Spleen (tissue), 11 donors: ENCODE data around the gene PRRX1. TPM values are rescaled to one million over a fixed set of nuclear protein-coding genes. Genes with fewer than 3 reads are reported as not detected.

Experiments used
- DNase-seq: peaks from one replicate; pipeline ENCODE4 v3.0.0-alpha.2; 2020
- H3K27ac ChIP-seq, 8 donors: fragments of 200-600 bp; sonication (generic) in 7 of 8; 1 replicate in 4 of 8; 2 replicates in 4 of 8; pipeline versions ENCODE4 v1.5.0 to v1.8.0; 2016 to 2021; ENCODE audit warnings: inconsistent platforms in 4 of 8, mild to moderate bottlenecking in 4 of 8, moderate library complexity in 1 of 8
- H3K27me3 ChIP-seq, 7 donors: fragments of 200-600 bp; sonication (generic) in 6 of 7; replicated peaks in 1 of 7; 1 replicate in 4 of 7; 2 replicates in 3 of 7; pipeline versions ENCODE4 v1.5.0 to v1.8.0; 2016 to 2021; ENCODE audit warnings: inconsistent platforms in 3 of 7, mild to moderate bottlenecking in 1 of 7
- H3K36me3 ChIP-seq, 6 donors: fragments of 200-600 bp; sonication (generic) in 5 of 6; 1 replicate in 4 of 6; 2 replicates in 2 of 6; pipeline versions ENCODE4 v1.5.0 to v1.8.0; 2016 to 2021; ENCODE audit warnings: inconsistent platforms in 2 of 6
- H3K4me1 ChIP-seq, 6 donors: fragments of 200-600 bp; sonication (generic) in 5 of 6; 1 replicate in 3 of 6; 2 replicates in 3 of 6; pipeline versions ENCODE4 v1.5.0 to v1.8.0; 2016 to 2021; ENCODE audit warnings: inconsistent platforms in 3 of 6
- H3K4me3 ChIP-seq, 8 donors: fragments of 200-600 bp; sonication (generic) in 7 of 8; 1 replicate in 4 of 8; 2 replicates in 4 of 8; pipeline versions ENCODE4 v1.5.0 to v1.8.0; 2016 to 2021; ENCODE audit warnings: inconsistent platforms in 4 of 8, mild to moderate bottlenecking in 4 of 8, moderate library complexity in 2 of 8
- H3K9me3 ChIP-seq, 8 donors: fragments of 200-600 bp; sonication (generic) in 7 of 8; 1 replicate in 4 of 8; 2 replicates in 4 of 8; pipeline versions ENCODE4 v1.5.0 to v1.8.0; 2016 to 2021; ENCODE audit warnings: inconsistent platforms in 4 of 8
- POLR2A ChIP-seq, 3 donors: fragments of 450-650 bp; IDR thresholded peaks; one replicate each; pipeline ENCODE4 v1.5.1; 2017; ENCODE audit warnings: antibody characterized with exemption in 3 of 3, mild to moderate bottlenecking in 1 of 3
- POLR2AphosphoS5 ChIP-seq, 3 donors: sonication (generic); formaldehyde crosslinking; IDR thresholded peaks; one replicate each; pipeline ENCODE4 v1.5.1; 2017; ENCODE audit warnings: antibody characterized with exemption in 3 of 3
- WGBS, 5 donors: extraction: QIAGEN DNeasy Blood & Tissue Kit in 3 of 5; methylation state at CpG; one replicate each; pipeline versions ENCODE4 v1.1.5 to v1.1.7; 2013 to 2018; 5-methylcytosine and 5-hydroxymethylcytosine counted together
- intact Hi-C: fragments of 100-400 bp; cut with DNase I; formaldehyde crosslinking; loops from one replicate; pipeline ENCODE4 v1.15.0; 2023; ENCODE audit warnings: low total_unique reads
- polyA plus RNA-seq, 3 donors: library from polyadenylated mRNA; stranded (reverse); fragments of 200-250 nt; gene quantifications; one replicate each; pipeline ENCODE4 v1.2.1, GENCODE V29; 2013
- total RNA-seq, 7 donors: library from RNA; depleted of rRNA in 3 of 7; stranded (reverse); fragments of >200 nt in 3 of 7; fragmentation: NEBNext Ultra II Directional in 4 of 7; extraction: Animal tissue kit (Norgen Biotek cat#: 25700) in 4 of 7; gene quantifications; one replicate each; pipeline versions ENCODE4 v1.1.0 to v1.2.1, GENCODE V29; 2016 to 2021
- TF ChIP-seq, protein P1 (sequence below), 11 experiments: fragments of 200-600 bp in 7 of 11; fragments of 450-650 bp in 4 of 11; sonication (generic) in 4 of 11; IDR thresholded peaks in 8 of 11; conservative IDR thresholded peaks in 3 of 11; 1 replicate in 7 of 11; 2 replicates in 4 of 11; pipeline versions ENCODE4 v1.4.0 to v1.8.0; 2016 to 2021; ENCODE audit warnings: antibody characterized with exemption in 11 of 11, inconsistent platforms in 4 of 11, mild to moderate bottlenecking in 1 of 11
- donor health status: healthy with polysubstance abuse.
- donor health status: DM: no; HTN: no; CAD: no; lungs with moderate emphysema.
- donor health status: DM: no; HTN: no; CAD: no.
- donor health status: Bipolar disorder and iron deficiency.
- donor health status: healthy.
- donor health status: DM: no; HTN: no; CAD: no.
- donor health status: DM: yes; HTN: yes; CAD: no.

PRRX1 gene
- total and polyA plus RNA-seq, 10 donors = 1.2 to 5.9 (median 3.1) TPM

- Histone ChIP-seq H3K27me3 (peaks cover 0 to 3% (median 0%) of the 10 kb centered on the region in 7 donors), H3K4me3 (no peak overlapping the region), H3K36me3 (no peaks in the 10 kb centered on the region), H3K9me3 (no peaks in the 10 kb centered on the region), H3K27ac (no peak overlapping the region), H3K4me1 (no peaks in the 10 kb centered on the region)
- intact Hi-C loops = no loop called here
- WGBS, 5 donors = 57 to 91% (median 89%) methylated on average over 2 to 7 of the region's 7 CpGs; no CpG with 5 or more reads in 1 of the 5 donors
- DNase-seq = no peak
- TF ChIP-seq, protein P1, sequence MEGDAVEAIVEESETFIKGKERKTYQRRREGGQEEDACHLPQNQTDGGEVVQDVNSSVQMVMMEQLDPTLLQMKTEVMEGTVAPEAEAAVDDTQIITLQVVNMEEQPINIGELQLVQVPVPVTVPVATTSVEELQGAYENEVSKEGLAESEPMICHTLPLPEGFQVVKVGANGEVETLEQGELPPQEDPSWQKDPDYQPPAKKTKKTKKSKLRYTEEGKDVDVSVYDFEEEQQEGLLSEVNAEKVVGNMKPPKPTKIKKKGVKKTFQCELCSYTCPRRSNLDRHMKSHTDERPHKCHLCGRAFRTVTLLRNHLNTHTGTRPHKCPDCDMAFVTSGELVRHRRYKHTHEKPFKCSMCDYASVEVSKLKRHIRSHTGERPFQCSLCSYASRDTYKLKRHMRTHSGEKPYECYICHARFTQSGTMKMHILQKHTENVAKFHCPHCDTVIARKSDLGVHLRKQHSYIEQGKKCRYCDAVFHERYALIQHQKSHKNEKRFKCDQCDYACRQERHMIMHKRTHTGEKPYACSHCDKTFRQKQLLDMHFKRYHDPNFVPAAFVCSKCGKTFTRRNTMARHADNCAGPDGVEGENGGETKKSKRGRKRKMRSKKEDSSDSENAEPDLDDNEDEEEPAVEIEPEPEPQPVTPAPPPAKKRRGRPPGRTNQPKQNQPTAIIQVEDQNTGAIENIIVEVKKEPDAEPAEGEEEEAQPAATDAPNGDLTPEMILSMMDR (IDR thresholded peaks at IDR 0.05 in 8 of 11, conservative IDR thresholded peaks at IDR 0.05 in 3 of 11) = no peak
- TF ChIP-seq POLR2AphosphoS5 (IDR thresholded peaks at IDR 0.05) (no peak), POLR2A (IDR thresholded peaks at IDR 0.05) (no peak)
Observed at GRCh38 chr1:170630977-170631376, 33.0 kb upstream of the PRRX1 start.

DNA sequence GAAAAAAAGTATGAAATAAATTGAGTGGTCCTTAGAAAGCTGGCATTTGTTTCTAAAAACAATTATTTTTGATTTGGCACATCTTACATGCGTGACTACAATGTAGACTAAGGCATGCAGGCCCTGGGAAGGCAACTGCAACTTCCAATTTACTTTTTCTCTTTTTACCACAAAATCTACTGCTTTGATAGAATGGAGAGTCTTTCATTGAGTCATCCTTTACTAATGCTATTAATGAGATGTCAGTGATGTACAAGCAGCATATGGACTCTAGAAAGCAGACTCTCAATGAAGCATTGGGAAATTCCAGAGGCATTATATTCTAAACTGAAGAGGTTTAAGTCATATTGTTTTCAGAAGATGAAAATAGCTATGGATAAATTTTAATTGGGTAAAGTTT, 29.6 kb upstream of the PRRX1 start:
- TF ChIP-seq POLR2A (IDR thresholded peaks at IDR 0.05) (no peak), POLR2AphosphoS5 (IDR thresholded peaks at IDR 0.05) (no peak)
- TF ChIP-seq, protein P1 (IDR thresholded peaks at IDR 0.05 in 8 of 11, conservative IDR thresholded peaks at IDR 0.05 in 3 of 11) = no peak
- Histone ChIP-seq H3K9me3 (peaks cover 0 to 7% (median 0%) of the 10 kb centered on the region in 8 donors), H3K36me3 (no peaks in the 10 kb centered on the region), H3K4me1 (no peaks in the 10 kb centered on the region), H3K27me3 (peaks cover 0 to 4% (median 0%) of the 10 kb centered on the region in 7 donors), H3K4me3 (no peak overlapping the region), H3K27ac (no peak overlapping the region)
- intact Hi-C loops = no loop called here
- 57 to 91% (median 77%) methylated on average over 1 of the region's 1 CpG for WGBS, 5 donors
- DNase-seq = no peak

GRCh38 chr1:170634824-170635410, 29.0 kb upstream of the PRRX1 start:
- Histone ChIP-seq H3K4me3 (no peak overlapping the region), H3K36me3 (no peaks in the 10 kb centered on the region), H3K4me1 (no peaks in the 10 kb centered on the region), H3K9me3 (peaks cover 0 to 10% (median 0%) of the 10 kb centered on the region in 8 donors), H3K27ac (no peak overlapping the region), H3K27me3 (peaks cover 0 to 4% (median 0%) of the 10 kb centered on the region in 7 donors)
- DNase-seq = no peak
- intact Hi-C loops = no loop called here
- no peak for TF ChIP-seq POLR2AphosphoS5 (IDR thresholded peaks at IDR 0.05)

GRCh38 chr1:170640581-170640980, 23.4 kb upstream of the PRRX1 start:
- TF ChIP-seq POLR2AphosphoS5 (IDR thresholded peaks at IDR 0.05) (no peak), POLR2A (IDR thresholded peaks at IDR 0.05) (no peak)
- TF ChIP-seq, protein P1 (IDR thresholded peaks at IDR 0.05 in 8 of 11, conservative IDR thresholded peaks at IDR 0.05 in 3 of 11) = no peak
- intact Hi-C loops = no loop called here
- no peaks in the 10 kb centered on the region for H3K4me1 ChIP-seq
- peaks cover 0 to 10% (median 0%) of the 10 kb centered on the region in 8 donors for H3K9me3 ChIP-seq
- H3K27me3 ChIP-seq = peaks cover 0 to 4% (median 0%) of the 10 kb centered on the region in 7 donors
- no peak overlapping the region for H3K4me3 ChIP-seq
- H3K27ac ChIP-seq = no peak overlapping the region
- no peaks in the 10 kb centered on the region for H3K36me3 ChIP-seq
- DNase-seq = no peak
